LNCAP (cell line): ENCODE measurements around the gene RASGRP3.

Source experiments
- TF ChIP-seq, protein P1 (sequence below): fragments of 450-650 bp; IDR thresholded peaks from 2 replicates; pipeline ENCODE4 v1.5.1; 2017; ENCODE audit warnings: mild to moderate bottlenecking

Gene RASGRP3

GRCh38 chr2:33444967-33445366 is 31.5 kb upstream of the RASGRP3 start:
- TF ChIP-seq, protein P1, sequence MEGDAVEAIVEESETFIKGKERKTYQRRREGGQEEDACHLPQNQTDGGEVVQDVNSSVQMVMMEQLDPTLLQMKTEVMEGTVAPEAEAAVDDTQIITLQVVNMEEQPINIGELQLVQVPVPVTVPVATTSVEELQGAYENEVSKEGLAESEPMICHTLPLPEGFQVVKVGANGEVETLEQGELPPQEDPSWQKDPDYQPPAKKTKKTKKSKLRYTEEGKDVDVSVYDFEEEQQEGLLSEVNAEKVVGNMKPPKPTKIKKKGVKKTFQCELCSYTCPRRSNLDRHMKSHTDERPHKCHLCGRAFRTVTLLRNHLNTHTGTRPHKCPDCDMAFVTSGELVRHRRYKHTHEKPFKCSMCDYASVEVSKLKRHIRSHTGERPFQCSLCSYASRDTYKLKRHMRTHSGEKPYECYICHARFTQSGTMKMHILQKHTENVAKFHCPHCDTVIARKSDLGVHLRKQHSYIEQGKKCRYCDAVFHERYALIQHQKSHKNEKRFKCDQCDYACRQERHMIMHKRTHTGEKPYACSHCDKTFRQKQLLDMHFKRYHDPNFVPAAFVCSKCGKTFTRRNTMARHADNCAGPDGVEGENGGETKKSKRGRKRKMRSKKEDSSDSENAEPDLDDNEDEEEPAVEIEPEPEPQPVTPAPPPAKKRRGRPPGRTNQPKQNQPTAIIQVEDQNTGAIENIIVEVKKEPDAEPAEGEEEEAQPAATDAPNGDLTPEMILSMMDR: no peak

DNA sequence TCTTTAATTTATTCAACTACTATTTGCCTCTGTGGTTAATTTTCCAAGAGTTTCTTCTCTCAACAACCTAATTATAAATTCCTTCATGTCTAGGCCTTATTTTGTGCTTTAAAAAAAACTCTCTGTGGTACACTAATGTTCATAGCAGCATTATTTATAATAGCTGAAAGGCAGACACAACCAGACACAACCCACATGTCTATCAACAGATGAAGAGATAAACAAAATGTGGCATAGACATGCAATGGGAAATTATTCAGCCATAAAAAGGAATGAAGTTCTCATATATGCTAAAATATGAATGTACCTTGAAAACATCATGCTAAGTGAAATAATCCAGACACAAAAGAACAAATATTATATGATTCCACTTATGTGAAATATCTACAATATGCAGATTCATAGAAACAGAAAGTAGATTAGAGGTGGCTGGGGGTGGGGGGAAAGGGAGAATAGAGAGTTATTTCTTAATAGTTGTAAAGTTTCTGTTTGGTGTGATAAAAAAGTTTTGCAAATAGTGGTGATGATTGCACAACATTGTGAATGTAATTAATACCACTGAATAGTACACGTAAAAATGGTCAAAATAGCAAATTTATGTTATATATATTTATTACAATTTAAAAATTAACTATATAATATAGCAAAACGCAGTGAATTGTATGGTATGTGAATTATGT is 28.1 kb upstream of the RASGRP3 start:
- TF ChIP-seq, protein P1: no peak

GRCh38 chr2:33451214-33451613 is 25.2 kb upstream of the RASGRP3 start:
- TF ChIP-seq, protein P1: no peak

GRCh38 chr2:33451825-33452224 is 24.6 kb upstream of the RASGRP3 start:
- TF ChIP-seq, protein P1: no peak

- TF ChIP-seq, protein P1: no peak
These were observed 23.9 kb upstream of the RASGRP3 start for GRCh38 chr2:33452545-33452944.

DNA sequence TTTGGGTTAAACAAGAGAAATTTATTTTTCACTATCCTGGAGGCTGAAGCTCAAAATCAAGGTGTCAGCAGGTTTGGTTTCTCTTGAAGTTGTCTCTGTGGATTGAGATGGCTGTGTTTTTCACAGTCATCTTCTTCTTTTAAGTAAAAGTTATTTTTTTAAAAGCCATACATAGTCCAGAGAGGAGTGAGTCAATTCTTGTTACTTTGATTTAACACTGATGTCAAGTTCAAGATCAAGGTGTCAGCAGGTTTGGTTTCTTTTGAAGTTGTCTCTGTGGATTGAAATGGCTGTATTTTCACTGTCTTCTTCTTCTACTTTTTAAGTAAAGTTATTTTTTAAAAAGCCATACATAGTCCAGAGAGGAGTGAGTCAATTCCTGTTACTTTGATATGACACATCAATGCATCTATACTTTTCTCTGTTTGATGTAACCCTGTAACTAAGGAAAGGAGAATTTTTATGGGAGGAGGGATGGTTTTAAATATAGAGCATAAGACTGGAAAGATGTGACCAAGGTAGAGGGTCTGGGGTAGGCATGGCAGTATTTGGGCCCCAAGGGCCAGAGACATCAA is 22.5 kb upstream of the RASGRP3 start:
- TF ChIP-seq, protein P1: no peak

DNA sequence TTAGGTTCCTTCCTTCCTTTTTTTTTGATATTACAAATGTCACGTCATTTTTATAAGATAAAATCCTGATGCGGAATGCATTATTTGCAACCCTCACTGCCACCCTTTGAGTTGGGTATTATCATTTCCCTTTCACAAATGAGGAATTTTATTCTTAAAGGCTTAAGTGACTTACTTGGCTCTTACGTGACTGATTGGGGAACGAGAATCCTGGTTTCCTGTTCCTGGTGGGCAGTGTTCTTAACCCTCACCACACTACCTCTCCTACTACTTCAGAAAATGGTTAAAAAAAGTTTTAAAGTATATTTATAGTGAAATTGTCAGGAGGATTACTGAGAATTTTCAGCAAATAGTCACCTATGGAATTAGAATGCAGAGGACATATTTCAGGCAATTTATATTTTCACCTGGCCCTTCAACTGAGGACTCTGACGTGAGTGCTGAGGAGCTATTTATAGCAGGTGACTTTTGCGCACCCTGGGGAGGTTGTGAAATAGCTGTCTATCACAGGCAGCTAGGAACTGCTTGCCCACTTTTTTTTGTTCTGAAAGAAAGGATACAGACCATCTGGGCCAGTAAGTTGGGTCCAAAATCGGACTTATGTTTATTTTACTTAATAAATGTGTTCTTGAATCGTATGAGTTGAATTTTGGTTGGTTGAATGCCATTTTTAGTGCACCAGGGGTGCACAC is 18.7 kb upstream of the RASGRP3 start:
- TF ChIP-seq, protein P1: no peak
